ENCODE data around the gene DNER.

DNER gene

DNA sequence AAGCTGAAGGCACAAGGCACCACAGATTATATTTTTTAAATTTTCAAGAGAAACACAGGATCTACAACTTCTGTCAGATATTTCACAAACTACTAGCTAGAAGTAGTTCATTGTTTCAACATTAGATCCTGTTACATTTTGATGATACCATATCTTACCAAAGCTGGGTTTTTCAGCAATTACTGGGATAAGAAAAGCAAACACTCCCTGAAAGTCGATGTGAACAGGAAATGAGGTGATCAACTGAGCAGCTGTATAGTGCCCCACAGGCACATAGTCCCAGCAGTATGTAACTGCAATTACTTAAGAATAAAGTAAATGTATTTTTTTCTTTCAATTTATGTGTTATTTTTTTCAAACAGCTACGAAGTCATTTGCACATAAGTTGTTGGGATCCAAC lies 103.5 kb downstream of the DNER start:
- H4K20me1 ChIP-seq (ENCODE audit: insufficient read depth) = no peaks in the 10 kb centered on the region
- no peaks in the 10 kb centered on the region for H3K36me3 ChIP-seq (ENCODE audit: insufficient read depth)
- H3K27ac ChIP-seq = no peak overlapping the region
- H3K79me2 ChIP-seq (ENCODE audit: insufficient read depth, low read depth) = no peaks in the 10 kb centered on the region
- no peak overlapping the region for H3K9ac ChIP-seq
- TF ChIP-seq, protein P1, sequence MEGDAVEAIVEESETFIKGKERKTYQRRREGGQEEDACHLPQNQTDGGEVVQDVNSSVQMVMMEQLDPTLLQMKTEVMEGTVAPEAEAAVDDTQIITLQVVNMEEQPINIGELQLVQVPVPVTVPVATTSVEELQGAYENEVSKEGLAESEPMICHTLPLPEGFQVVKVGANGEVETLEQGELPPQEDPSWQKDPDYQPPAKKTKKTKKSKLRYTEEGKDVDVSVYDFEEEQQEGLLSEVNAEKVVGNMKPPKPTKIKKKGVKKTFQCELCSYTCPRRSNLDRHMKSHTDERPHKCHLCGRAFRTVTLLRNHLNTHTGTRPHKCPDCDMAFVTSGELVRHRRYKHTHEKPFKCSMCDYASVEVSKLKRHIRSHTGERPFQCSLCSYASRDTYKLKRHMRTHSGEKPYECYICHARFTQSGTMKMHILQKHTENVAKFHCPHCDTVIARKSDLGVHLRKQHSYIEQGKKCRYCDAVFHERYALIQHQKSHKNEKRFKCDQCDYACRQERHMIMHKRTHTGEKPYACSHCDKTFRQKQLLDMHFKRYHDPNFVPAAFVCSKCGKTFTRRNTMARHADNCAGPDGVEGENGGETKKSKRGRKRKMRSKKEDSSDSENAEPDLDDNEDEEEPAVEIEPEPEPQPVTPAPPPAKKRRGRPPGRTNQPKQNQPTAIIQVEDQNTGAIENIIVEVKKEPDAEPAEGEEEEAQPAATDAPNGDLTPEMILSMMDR (conservative IDR thresholded peaks at IDR 0.05; ENCODE audit: low read depth, low read length) = no peak
- no peaks in the 10 kb centered on the region for H3K27me3 ChIP-seq (ENCODE audit: insufficient read depth, low read depth)
- no peak overlapping the region for H3K4me2 ChIP-seq
- no peaks in the 10 kb centered on the region for H3K4me1 ChIP-seq (ENCODE audit: low read depth, poor library complexity, severe bottlenecking)
- H3K4me3 ChIP-seq (IDR thresholded peaks at IDR 0.05; ENCODE audit: insufficient read depth, low read depth, low read length) = no peak overlapping the region
- H2AFZ ChIP-seq (ENCODE audit: low read depth) = no peak overlapping the region

DNA sequence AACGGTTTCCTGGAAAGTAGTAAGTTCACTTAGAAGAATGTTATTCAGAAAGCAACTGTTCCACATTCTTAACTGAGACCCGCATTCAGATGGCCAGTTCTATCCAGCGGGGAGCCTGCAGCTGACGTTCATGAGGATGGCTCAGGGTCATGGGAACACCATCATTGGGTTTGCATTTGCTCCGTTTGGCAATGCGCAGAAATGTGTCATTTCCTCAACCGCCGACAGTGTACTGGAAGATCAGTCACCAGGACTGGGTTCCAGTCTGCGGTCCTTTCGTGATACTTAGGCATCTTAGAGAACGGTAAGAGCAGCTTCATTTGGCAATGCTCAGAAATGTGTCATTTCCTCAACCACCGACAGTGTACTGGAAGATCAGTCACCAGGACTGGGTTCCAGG lies 104.0 kb downstream of the DNER start:
- TF ChIP-seq, protein P1 (conservative IDR thresholded peaks at IDR 0.05; ENCODE audit: low read depth, low read length) = no peak
- Histone ChIP-seq H3K27ac (no peak overlapping the region), H3K9ac (no peak overlapping the region), H3K79me2 (ENCODE audit: insufficient read depth, low read depth) (no peaks in the 10 kb centered on the region), H3K4me3 (IDR thresholded peaks at IDR 0.05; ENCODE audit: insufficient read depth, low read depth, low read length) (no peak overlapping the region), H3K4me2 (no peak overlapping the region), H4K20me1 (ENCODE audit: insufficient read depth) (no peaks in the 10 kb centered on the region), H3K36me3 (ENCODE audit: insufficient read depth) (no peaks in the 10 kb centered on the region), H3K27me3 (ENCODE audit: insufficient read depth, low read depth) (no peaks in the 10 kb centered on the region), H3K4me1 (ENCODE audit: low read depth, poor library complexity, severe bottlenecking) (no peaks in the 10 kb centered on the region), H2AFZ (ENCODE audit: low read depth) (no peak overlapping the region)

DNA sequence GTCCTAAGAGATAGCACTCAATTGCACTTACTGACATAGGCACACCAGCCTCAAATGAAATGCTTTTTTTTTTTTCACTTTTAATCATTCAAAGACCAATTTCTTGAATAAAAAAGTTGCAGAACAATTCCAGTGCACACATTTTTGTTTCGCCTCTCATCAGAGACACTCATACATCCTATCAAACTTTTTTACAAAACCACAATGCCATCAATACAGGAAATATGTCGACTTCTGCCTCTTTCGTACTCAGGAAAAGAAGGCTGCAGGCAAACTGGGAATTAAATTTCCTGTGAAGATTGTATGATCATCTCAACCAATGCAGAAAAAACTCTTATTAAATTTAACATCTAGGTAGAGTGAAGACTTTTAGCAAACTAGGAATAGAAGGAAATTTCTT lies 112.4 kb downstream of the DNER start:
- Histone ChIP-seq H3K27me3 (ENCODE audit: insufficient read depth, low read depth) (no peaks in the 10 kb centered on the region), H3K9ac (no peak overlapping the region), H3K36me3 (ENCODE audit: insufficient read depth) (no peaks in the 10 kb centered on the region), H4K20me1 (ENCODE audit: insufficient read depth) (no peaks in the 10 kb centered on the region), H2AFZ (ENCODE audit: low read depth) (no peak overlapping the region), H3K27ac (no peak overlapping the region), H3K79me2 (ENCODE audit: insufficient read depth, low read depth) (no peaks in the 10 kb centered on the region), H3K4me2 (no peak overlapping the region), H3K4me1 (ENCODE audit: low read depth, poor library complexity, severe bottlenecking) (no peaks in the 10 kb centered on the region), H3K4me3 (IDR thresholded peaks at IDR 0.05; ENCODE audit: insufficient read depth, low read depth, low read length) (no peak overlapping the region)
- TF ChIP-seq, protein P1 (conservative IDR thresholded peaks at IDR 0.05; ENCODE audit: low read depth, low read length) = no peak

DNA sequence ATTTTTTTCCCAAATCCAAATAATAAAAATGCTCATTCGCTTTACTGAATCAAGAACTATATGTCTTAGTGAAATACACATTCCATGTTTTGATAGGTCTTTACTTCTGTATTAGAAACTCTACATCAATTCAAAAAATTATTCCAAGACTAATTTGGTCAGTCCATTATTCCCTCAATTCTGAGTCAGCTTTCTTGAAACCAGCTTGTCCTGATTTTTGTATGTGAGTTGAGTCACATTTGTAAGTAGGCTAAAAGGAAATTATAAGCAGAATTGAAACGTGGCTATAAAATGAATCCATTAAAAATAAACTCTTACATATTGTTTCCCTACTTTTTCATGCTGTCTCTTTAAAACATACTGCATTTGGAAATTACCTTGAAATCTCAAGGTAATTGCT lies 113.0 kb downstream of the DNER start:
- no peaks in the 10 kb centered on the region for H3K36me3 ChIP-seq (ENCODE audit: insufficient read depth)
- H3K27me3 ChIP-seq (ENCODE audit: insufficient read depth, low read depth) = no peaks in the 10 kb centered on the region
- TF ChIP-seq, protein P1 (conservative IDR thresholded peaks at IDR 0.05; ENCODE audit: low read depth, low read length) = no peak
- no peak overlapping the region for H3K9ac ChIP-seq
- H2AFZ ChIP-seq (ENCODE audit: low read depth) = no peak overlapping the region
- no peaks in the 10 kb centered on the region for H3K4me1 ChIP-seq (ENCODE audit: low read depth, poor library complexity, severe bottlenecking)
- no peaks in the 10 kb centered on the region for H3K79me2 ChIP-seq (ENCODE audit: insufficient read depth, low read depth)
- H3K4me2 ChIP-seq = no peak overlapping the region
- no peak overlapping the region for H3K27ac ChIP-seq
- no peaks in the 10 kb centered on the region for H4K20me1 ChIP-seq (ENCODE audit: insufficient read depth)
- no peak overlapping the region for H3K4me3 ChIP-seq (IDR thresholded peaks at IDR 0.05; ENCODE audit: insufficient read depth, low read depth, low read length)

DNA sequence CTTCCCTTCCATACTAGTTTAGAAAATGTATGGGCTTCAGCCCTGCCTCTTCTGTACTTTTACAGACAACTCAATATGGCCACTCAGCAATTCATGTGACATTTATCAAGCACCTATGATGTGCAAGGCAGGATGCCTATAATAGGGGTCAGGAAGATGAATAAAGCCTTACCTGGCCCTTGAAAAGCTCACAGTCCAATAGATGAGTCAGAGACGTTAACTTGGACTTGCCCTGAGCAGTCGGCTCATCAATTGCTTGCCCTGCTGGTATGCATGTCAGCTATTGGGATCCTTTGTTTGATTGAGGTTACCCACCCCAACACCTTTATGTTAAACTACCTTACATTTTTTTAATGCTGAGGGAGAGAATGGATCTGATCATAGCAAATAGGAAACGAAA lies 116.1 kb downstream of the DNER start:
- no peak overlapping the region for H3K27ac ChIP-seq
- H3K36me3 ChIP-seq (ENCODE audit: insufficient read depth) = no peaks in the 10 kb centered on the region
- no peaks in the 10 kb centered on the region for H3K27me3 ChIP-seq (ENCODE audit: insufficient read depth, low read depth)
- no peak overlapping the region for H3K4me2 ChIP-seq
- H3K9ac ChIP-seq = no peak overlapping the region
- H2AFZ ChIP-seq (ENCODE audit: low read depth) = no peak overlapping the region
- H4K20me1 ChIP-seq (ENCODE audit: insufficient read depth) = no peaks in the 10 kb centered on the region
- no peaks in the 10 kb centered on the region for H3K4me1 ChIP-seq (ENCODE audit: low read depth, poor library complexity, severe bottlenecking)
- no peak overlapping the region for H3K4me3 ChIP-seq (IDR thresholded peaks at IDR 0.05; ENCODE audit: insufficient read depth, low read depth, low read length)
- H3K79me2 ChIP-seq (ENCODE audit: insufficient read depth, low read depth) = no peaks in the 10 kb centered on the region
- TF ChIP-seq, protein P1 (conservative IDR thresholded peaks at IDR 0.05; ENCODE audit: low read depth, low read length) = no peak
